HEK293T (cell line): Measurements from ENCODE around the gene GALNT2.

Source experiments
- CTCF ChIA-PET: fragments of 350-600 bp; formaldehyde crosslinking; extraction: SDS; loops from one replicate; lab custom pipeline; 2021; ENCODE audit warnings: antibody characterized with exemption, inconsistent platforms; lab: Yijun Ruan, JAX
- POLR2A ChIA-PET: fragments of 350-600 bp; formaldehyde crosslinking; extraction: SDS; loops from one replicate; lab custom pipeline; 2020; ENCODE audit warnings: antibody characterized with exemption, inconsistent platforms; lab: Yijun Ruan, JAX
- DNase-seq: peaks from one replicate; pipeline ENCODE4 v3.0.0; 2012; ENCODE audit warnings: mixed read lengths; ENCODE audit errors: extremely low spot score
- ARNT ChIP-seq: fragments of 450-650 bp; IDR thresholded peaks from 2 replicates; pipeline ENCODE4 v1.6.1; 2017; ENCODE audit warnings: mild to moderate bottlenecking
- BHLHE40 ChIP-seq: fragments of 450-650 bp; IDR thresholded peaks from 2 replicates; pipeline ENCODE4 v1.6.1; 2016; ENCODE audit warnings: mild to moderate bottlenecking, moderate library complexity, borderline replicate concordance
- CTBP1 ChIP-seq: fragments of 450-650 bp; IDR thresholded peaks from 2 replicates; pipeline ENCODE4 v1.6.1; 2016; ENCODE audit warnings: borderline replicate concordance
- ELF4 ChIP-seq: fragments of 450-650 bp; IDR thresholded peaks from 2 replicates; pipeline ENCODE4 v1.6.1; 2017; ENCODE audit warnings: antibody characterized with exemption
- FOXA1 ChIP-seq: fragments of 450-650 bp; IDR thresholded peaks from 2 replicates; pipeline ENCODE4 v1.6.1; 2016; ENCODE audit warnings: mild to moderate bottlenecking
- FOXK2 ChIP-seq: fragments of 450-650 bp; IDR thresholded peaks from 2 replicates; pipeline ENCODE4 v1.6.1; 2016; ENCODE audit warnings: mild to moderate bottlenecking
- FOXM1 ChIP-seq: fragments of 450-650 bp; IDR thresholded peaks from 2 replicates; pipeline ENCODE4 v1.6.1; 2017; ENCODE audit warnings: mild to moderate bottlenecking, borderline replicate concordance
- HDGF ChIP-seq: fragments of 450-650 bp; IDR thresholded peaks from 2 replicates; pipeline ENCODE4 v1.6.1; 2017; ENCODE audit warnings: antibody characterized with exemption, borderline replicate concordance
- L3MBTL2 ChIP-seq: fragments of 450-650 bp; conservative IDR thresholded peaks from 2 replicates; pipeline ENCODE4 v1.6.1; 2016; ENCODE audit warnings: mild to moderate bottlenecking
- LEF1 ChIP-seq: fragments of 450-650 bp; IDR thresholded peaks from 2 replicates; pipeline ENCODE4 v1.6.1; 2017; ENCODE audit warnings: mild to moderate bottlenecking, borderline replicate concordance
- NFRKB ChIP-seq: fragments of 450-650 bp; IDR thresholded peaks from 2 replicates; pipeline ENCODE4 v1.6.1; 2016; ENCODE audit warnings: mild to moderate bottlenecking, moderate library complexity
- PKNOX1 ChIP-seq: fragments of 450-650 bp; IDR thresholded peaks from 2 replicates; pipeline ENCODE4 v1.6.1; 2016
- SP1 ChIP-seq: fragments of 450-650 bp; IDR thresholded peaks from 2 replicates; pipeline ENCODE4 v1.6.1; 2017
- SUZ12 ChIP-seq: fragments of 450-650 bp; IDR thresholded peaks from 2 replicates; pipeline ENCODE4 v1.6.1; 2016; ENCODE audit warnings: mild to moderate bottlenecking
- TARDBP ChIP-seq: fragments of 450-650 bp; IDR thresholded peaks from 2 replicates; pipeline ENCODE4 v1.6.1; 2016
- ZNF384 ChIP-seq: fragments of 450-650 bp; IDR thresholded peaks from 2 replicates; pipeline ENCODE4 v1.6.1; 2016

Gene GALNT2

GRCh38 chr1:230306169-230306568 is 239.1 kb downstream of the GALNT2 start:
- no peak for TF ChIP-seq FOXK2
- ChIA-PET CTCF (no interaction called here), POLR2A (no interaction called here)
- no peak for DNase-seq

GRCh38 chr1:230307213-230307612 is 240.2 kb downstream of the GALNT2 start:
- DNase-seq: no peak
- TF ChIP-seq FOXK2 (no peak), HDGF (no peak), LEF1 (no peak), BHLHE40 (no peak), SP1 (no peak), NFRKB (no peak), CTBP1 (no peak), ARNT (no peak), FOXA1 (no peak), TARDBP (no peak), PKNOX1 (no peak), ZNF384 (no peak), FOXM1 (no peak), L3MBTL2 (no peak), SUZ12 (no peak), ELF4 (no peak)
- CTCF ChIA-PET: no interaction called here
- POLR2A ChIA-PET: no interaction called here

GRCh38 chr1:230308039-230308438 is 241.0 kb downstream of the GALNT2 start:
- POLR2A ChIA-PET: no interaction called here
- TF ChIP-seq SP1 (no peak), PKNOX1 (no peak), TARDBP (no peak), ARNT (no peak)
- CTCF ChIA-PET: no interaction called here
- DNase-seq: no peak

GRCh38 chr1:230308821-230309220 is 241.8 kb downstream of the GALNT2 start:
- DNase-seq: no peak
- POLR2A ChIA-PET: no interaction called here
- TF ChIP-seq ARNT: no peak
- TF ChIP-seq FOXA1: no peak
- no peak for TF ChIP-seq BHLHE40
- TF ChIP-seq FOXM1: no peak
- no peak for TF ChIP-seq L3MBTL2
- no peak for TF ChIP-seq CTBP1
- no peak for TF ChIP-seq LEF1
- TF ChIP-seq NFRKB: no peak
- no peak for TF ChIP-seq SUZ12
- CTCF ChIA-PET: interaction anchor here (0.6 kb wide), 1 partner anchor 60 kb away, joined by 3 read pairs; no protein-coding TSS in a partner anchor

GRCh38 chr1:230309646-230310177 is 242.7 kb downstream of the GALNT2 start:
- POLR2A ChIA-PET: no interaction called here
- no peak for DNase-seq
- CTCF ChIA-PET: interaction anchor here (0.6 to 0.7 kb wide), 2 partner anchors 61 to 114 kb away, joined by 3 read pairs; no protein-coding TSS in a partner anchor
- TF ChIP-seq FOXA1 (no peak), SUZ12 (no peak), CTBP1 (no peak), TARDBP (no peak), FOXM1 (no peak), ELF4 (no peak), FOXK2 (no peak), L3MBTL2 (no peak), BHLHE40 (no peak)

- TF ChIP-seq HDGF: no peak
- TF ChIP-seq L3MBTL2: no peak
- TF ChIP-seq SP1: no peak
- TF ChIP-seq FOXA1: no peak
- no peak for TF ChIP-seq ZNF384
- TF ChIP-seq SUZ12: no peak
- TF ChIP-seq ARNT: no peak
- no peak for TF ChIP-seq BHLHE40
- no peak for TF ChIP-seq CTBP1
- TF ChIP-seq LEF1: no peak
- no peak for TF ChIP-seq TARDBP
- no peak for TF ChIP-seq FOXM1
- TF ChIP-seq FOXK2: no peak
- no peak for TF ChIP-seq ELF4
- TF ChIP-seq PKNOX1: no peak
- TF ChIP-seq NFRKB: no peak
- ChIA-PET CTCF (interaction anchor here (0.7 kb wide), 1 partner anchor 113 kb away, joined by 3 read pairs; no protein-coding TSS in a partner anchor), POLR2A (no interaction called here)
- DNase-seq: peak; percentile 91
Measured at GRCh38 chr1:230310381-230311163, 243.5 kb downstream of the GALNT2 start.
